Sigmoid colon (tissue), 7 donors: ENCODE measurements around the gene KCTD18. TPM values are rescaled to one million over a fixed set of nuclear protein-coding genes. Genes with fewer than 3 reads are reported as not detected.

Experiments used
- DNase-seq: peaks from one replicate; pipeline ENCODE4 v3.0.0-alpha.2; 2019
- H3K27ac ChIP-seq, 4 donors: fragments of 200-600 bp; sonication (generic); one replicate each; pipeline ENCODE4 v1.5.1; 2016 to 2019; ENCODE audit warnings: mild to moderate bottlenecking in 1 of 4
- H3K27me3 ChIP-seq, 3 donors: fragments of 200-600 bp; sonication (generic); one replicate each; pipeline ENCODE4 v1.5.1; 2019; ENCODE audit warnings: mild to moderate bottlenecking in 1 of 3
- H3K36me3 ChIP-seq, 4 donors: fragments of 200-600 bp; sonication (generic); one replicate each; pipeline ENCODE4 v1.5.1; 2016 to 2019
- H3K4me1 ChIP-seq, 4 donors: fragments of 200-600 bp; sonication (generic); one replicate each; pipeline ENCODE4 v1.5.1; 2017 to 2019
- H3K4me3 ChIP-seq, 4 donors: fragments of 200-600 bp; sonication (generic); one replicate each; pipeline ENCODE4 v1.5.1; 2017 to 2019; ENCODE audit warnings: mild to moderate bottlenecking in 2 of 4, moderate library complexity in 1 of 4
- H3K9me3 ChIP-seq, 4 donors: fragments of 200-600 bp in 3 of 4; sonication (generic) in 3 of 4; one replicate each; pipeline versions ENCODE4 v1.5.1 to v1.6.1; 2013 to 2019
- CTCF ChIP-seq, 4 experiments: fragments of 450-650 bp in 3 of 4; fragments of 200-600 bp in 1 of 4; IDR thresholded peaks; one replicate each; pipeline ENCODE4 v1.5.1; 2016 to 2019; ENCODE audit warnings: antibody characterized with exemption in 4 of 4, mild to moderate bottlenecking in 3 of 4, moderate library complexity in 2 of 4
- EP300 ChIP-seq, 4 donors: sonication (generic); formaldehyde crosslinking; IDR thresholded peaks; one replicate each; pipeline ENCODE4 v1.6.1; 2017; ENCODE audit warnings: antibody characterized with exemption in 4 of 4
- POLR2A ChIP-seq, 2 donors: fragments of 450-650 bp; IDR thresholded peaks; one replicate each; pipeline ENCODE4 v1.6.1; 2016; ENCODE audit warnings: antibody characterized with exemption in 2 of 2, mild to moderate bottlenecking in 2 of 2, moderate library complexity in 2 of 2
- POLR2AphosphoS5 ChIP-seq, 4 donors: sonication (generic); formaldehyde crosslinking; IDR thresholded peaks; one replicate each; pipeline ENCODE4 v1.6.1; 2017; ENCODE audit warnings: antibody characterized with exemption in 4 of 4
- WGBS, 2 donors: extraction: QIAGEN DNeasy Blood & Tissue Kit; methylation state at CpG; one replicate each; pipeline ENCODE4 v1.1.7; 2013; 5-methylcytosine and 5-hydroxymethylcytosine counted together
- intact Hi-C: fragments of 100-400 bp; cut with DNase I; formaldehyde crosslinking; loops from one replicate; pipeline ENCODE4 v1.15.1; 2023
- polyA plus RNA-seq, 3 donors: library from polyadenylated mRNA; stranded (reverse); fragments of 200-250 nt; gene quantifications; one replicate each; pipeline ENCODE4 v1.2.3, GENCODE V29; 2013
- total RNA-seq, 4 donors: library from RNA; depleted of rRNA; stranded (reverse); fragments of >200 nt; gene quantifications; one replicate each; pipeline ENCODE4 v1.1.0, GENCODE V29; 2016
- donor health status: healthy with polysubstance abuse.
- donor health status: Bipolar disorder and iron deficiency.
- donor health status: healthy.

Gene KCTD18
- total and polyA plus RNA-seq, 7 donors: 10.5 to 33.9 (median 18.1) TPM

GRCh38 chr2:200502196-200502595 lies 7.7 kb downstream of the KCTD18 start:
- 96 to 99% methylated on average over 5 of the region's 5 CpGs for WGBS, 2 donors

GRCh38 chr2:200498402-200499162 lies 11.3 kb downstream of the KCTD18 start:
- H3K27me3 ChIP-seq: no peaks in the 10 kb centered on the region
- no peaks in the 10 kb centered on the region for H3K4me1 ChIP-seq
- intact Hi-C loops: no loop called here
- H3K36me3 ChIP-seq: peaks cover 10 to 67% (median 12%) of the 10 kb centered on the region in 4 donors
- H3K4me3 ChIP-seq: no peak overlapping the region
- H3K9me3 ChIP-seq: no peaks in the 10 kb centered on the region
- TF ChIP-seq CTCF (IDR thresholded peaks at IDR 0.05) (no peak), POLR2A (IDR thresholded peaks at IDR 0.05) (no peak), POLR2AphosphoS5 (IDR thresholded peaks at IDR 0.05) (no peak), EP300 (IDR thresholded peaks at IDR 0.05) (no peak)
- no peak overlapping the region for H3K27ac ChIP-seq
- DNase-seq: no peak
- 91 to 93% methylated on average over 2 of the region's 2 CpGs for WGBS, 2 donors

More at GRCh38 chr2:200502196-200502595, 7.7 kb downstream of the KCTD18 start:
- no peaks in the 10 kb centered on the region for H3K27me3 ChIP-seq
- H3K36me3 ChIP-seq: peaks cover 0 to 57% (median 10%) of the 10 kb centered on the region in 4 donors
- DNase-seq: no peak
- H3K9me3 ChIP-seq: no peaks in the 10 kb centered on the region
- no peak for TF ChIP-seq POLR2AphosphoS5 (IDR thresholded peaks at IDR 0.05)
- TF ChIP-seq EP300 (IDR thresholded peaks at IDR 0.05): no peak
- TF ChIP-seq POLR2A (IDR thresholded peaks at IDR 0.05): no peak
- TF ChIP-seq CTCF (IDR thresholded peaks at IDR 0.05): no peak
- no peaks in the 10 kb centered on the region for H3K4me1 ChIP-seq
- H3K27ac ChIP-seq: no peak overlapping the region
- H3K4me3 ChIP-seq: no peak overlapping the region
- intact Hi-C loops: no loop called here

- no peaks in the 10 kb centered on the region for H3K4me1 ChIP-seq
- no peaks in the 10 kb centered on the region for H3K27me3 ChIP-seq
- 91 to 96% methylated on average over 1 of the region's 1 CpG for WGBS, 2 donors
- H3K9me3 ChIP-seq: no peaks in the 10 kb centered on the region
- DNase-seq: no peak
- H3K27ac ChIP-seq: no peak overlapping the region
- intact Hi-C loops: no loop called here
- H3K4me3 ChIP-seq: no peak overlapping the region
- TF ChIP-seq EP300 (IDR thresholded peaks at IDR 0.05) (no peak), POLR2A (IDR thresholded peaks at IDR 0.05) (no peak), CTCF (IDR thresholded peaks at IDR 0.05) (no peak), POLR2AphosphoS5 (IDR thresholded peaks at IDR 0.05) (no peak)
- H3K36me3 ChIP-seq: peaks cover 10 to 72% (median 18%) of the 10 kb centered on the region in 4 donors
Measured at GRCh38 chr2:200496696-200497095, 13.2 kb downstream of the KCTD18 start.

GRCh38 chr2:200494048-200494447 lies 15.8 kb downstream of the KCTD18 start:
- Histone ChIP-seq H3K4me3 (no peak overlapping the region), H3K4me1 (no peaks in the 10 kb centered on the region), H3K36me3 (peaks cover 19 to 97% (median 28%) of the 10 kb centered on the region in 4 donors), H3K27me3 (no peaks in the 10 kb centered on the region), H3K9me3 (no peaks in the 10 kb centered on the region), H3K27ac (no peak overlapping the region)
- intact Hi-C loops: no loop called here
- TF ChIP-seq CTCF (IDR thresholded peaks at IDR 0.05) (no peak), POLR2A (IDR thresholded peaks at IDR 0.05) (no peak), EP300 (IDR thresholded peaks at IDR 0.05) (no peak), POLR2AphosphoS5 (IDR thresholded peaks at IDR 0.05) (no peak)
- 93 to 97% methylated on average over 2 of the region's 2 CpGs for WGBS, 2 donors
- DNase-seq: no peak
